Gastroesophageal sphincter (tissue), 3 donors: ENCODE measurements around the gene NAA20.

Experiments
- CTCF ChIP-seq, 4 experiments: fragments of 200-600 bp in 2 of 4; fragments of 450-650 bp in 2 of 4; sonication (generic) in 1 of 4; IDR thresholded peaks; one replicate each; pipeline ENCODE4 v1.5.1; 2017 to 2019; ENCODE audit warnings: antibody characterized with exemption in 4 of 4, mild to moderate bottlenecking in 2 of 4, moderate library complexity in 2 of 4
- EP300 ChIP-seq: sonication (generic); formaldehyde crosslinking; IDR thresholded peaks from one replicate; pipeline ENCODE4 v1.6.1; 2017; ENCODE audit warnings: antibody characterized with exemption, mild to moderate bottlenecking
- POLR2A ChIP-seq, 2 donors: fragments of 450-650 bp; IDR thresholded peaks; one replicate each; pipeline ENCODE4 v1.6.1; 2017; ENCODE audit warnings: antibody characterized with exemption in 2 of 2, mild to moderate bottlenecking in 2 of 2, moderate library complexity in 1 of 2

DNA sequence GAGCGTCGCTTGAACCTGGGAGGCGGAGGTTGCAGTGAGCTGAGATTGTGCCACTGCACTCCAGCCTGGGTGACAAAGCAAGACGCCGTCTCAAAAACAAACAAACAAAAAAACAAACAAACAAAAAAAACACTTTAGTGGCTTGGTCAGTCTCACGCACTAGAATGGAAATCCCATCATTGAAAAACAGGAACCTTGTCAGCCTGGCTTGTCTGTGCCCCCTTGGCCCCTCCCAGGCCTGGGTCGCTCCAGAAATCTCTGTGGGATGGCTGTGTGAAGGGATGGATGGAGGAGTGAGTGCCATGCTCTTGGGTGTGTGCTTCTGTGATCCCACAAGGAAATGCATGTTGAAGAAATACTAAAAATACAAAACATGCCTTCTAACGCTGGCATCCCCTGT is 20.9 kb upstream of the NAA20 start:
- TF ChIP-seq CTCF (IDR thresholded peaks at IDR 0.05) (no peak), POLR2A (IDR thresholded peaks at IDR 0.05) (no peak), EP300 (no peak)
